ENCODE results near the gene GCNA. TPM values are rescaled to one million over a fixed set of nuclear protein-coding genes. Genes with fewer than 3 reads are reported as not detected.

The GCNA gene
- total RNA-seq, 4 donors from 2014 or later = 0.67 to 3.8 (median 0.98) TPM

- no peak for TF ChIP-seq CTCF (IDR thresholded peaks at IDR 0.05)
- TF ChIP-seq POLR2A (IDR thresholded peaks at IDR 0.05) = no peak
- no peak for DNase-seq (ENCODE audit: low spot score in 2 of 2)
- WGBS, 2 donors = 78 to 79% methylated on average over 2 of the region's 2 CpGs
- H3K4me3 ChIP-seq (ENCODE audit: low read depth, poor library complexity, severe bottlenecking) = no peak overlapping the region
- intact Hi-C loops (cut with DNase I; ENCODE audit: low total_unique reads) = no loop called here
Observed at GRCh38 chrX:71629467-71629866, 51.2 kb downstream of the GCNA start.

GRCh38 chrX:71632923-71633657, 54.9 kb downstream of the GCNA start:
- no peak overlapping the region for H3K4me3 ChIP-seq (ENCODE audit: low read depth, poor library complexity, severe bottlenecking)
- TF ChIP-seq POLR2A (IDR thresholded peaks at IDR 0.05) (no peak), CTCF (IDR thresholded peaks at IDR 0.05) (no peak)
- 83 to 90% methylated on average over 10 of the region's 10 CpGs for WGBS, 2 donors
- DNase-seq (ENCODE audit: low spot score in 2 of 2) = peak in 1 of 2 donors; percentile 59
- intact Hi-C loops (cut with DNase I; ENCODE audit: low total_unique reads) = no loop called here

GRCh38 chrX:71634366-71634765, 56.1 kb downstream of the GCNA start:
- H3K4me3 ChIP-seq (ENCODE audit: low read depth, poor library complexity, severe bottlenecking) = no peak overlapping the region
- 74 to 83% methylated on average over 6 of the region's 6 CpGs for WGBS, 2 donors
- TF ChIP-seq CTCF (IDR thresholded peaks at IDR 0.05) (no peak), POLR2A (IDR thresholded peaks at IDR 0.05) (no peak)
- peak in 1 of 2 donors; percentile 17 for DNase-seq (ENCODE audit: low spot score in 2 of 2)
- intact Hi-C loops (cut with DNase I; ENCODE audit: low total_unique reads) = no loop called here

GRCh38 chrX:71636438-71637252, 58.4 kb downstream of the GCNA start:
- TF ChIP-seq CTCF (IDR thresholded peaks at IDR 0.05) (no peak), POLR2A (IDR thresholded peaks at IDR 0.05) (no peak)
- no peak overlapping the region for H3K4me3 ChIP-seq (ENCODE audit: low read depth, poor library complexity, severe bottlenecking)
- intact Hi-C loops (cut with DNase I; ENCODE audit: low total_unique reads) = no loop called here
- WGBS, 2 donors = 73 to 74% methylated on average over 8 to 9 of the region's 9 CpGs
- DNase-seq (ENCODE audit: low spot score in 2 of 2) = no peak

GRCh38 chrX:71637253-71637618, 59.0 kb downstream of the GCNA start:
- peak in 1 of 2 donors; percentile 60 for DNase-seq (ENCODE audit: low spot score in 2 of 2)
- WGBS, 2 donors = 80 to 83% methylated on average over 3 of the region's 3 CpGs
- TF ChIP-seq CTCF (IDR thresholded peaks at IDR 0.05) (no peak), POLR2A (IDR thresholded peaks at IDR 0.05) (no peak)
- no peak overlapping the region for H3K4me3 ChIP-seq (ENCODE audit: low read depth, poor library complexity, severe bottlenecking)
- intact Hi-C loops (cut with DNase I; ENCODE audit: low total_unique reads) = no loop called here
